Right atrium auricular region (tissue), 2 donors: Measurements from ENCODE around the gene WFIKKN2. TPM values are rescaled to one million over a fixed set of nuclear protein-coding genes. Genes with fewer than 3 reads are reported as not detected.

Source experiments
- DNase-seq: peaks from one replicate; pipeline ENCODE4 v3.0.0-alpha.2; 2019; ENCODE audit warnings: low spot score
- H3K27ac ChIP-seq, 2 donors: fragments of 200-600 bp; sonication (generic); 1 replicate in 1 of 2; 2 replicates in 1 of 2; pipeline ENCODE4 v1.5.1; 2016 to 2019
- H3K27me3 ChIP-seq, 2 donors: fragments of 200-600 bp; sonication (generic); one replicate each; pipeline versions ENCODE4 v1.5.1 to v1.6.0; 2017 to 2019
- H3K36me3 ChIP-seq: fragments of 200-600 bp; sonication (generic); one replicate; pipeline ENCODE4 v1.5.1; 2016
- H3K4me1 ChIP-seq, 2 donors: fragments of 200-600 bp; sonication (generic); one replicate each; pipeline versions ENCODE4 v1.5.1 to v1.6.0; 2017 to 2019
- H3K4me3 ChIP-seq, 2 donors: fragments of 200-600 bp; sonication (generic); 1 replicate in 1 of 2; 2 replicates in 1 of 2; pipeline ENCODE4 v1.5.1; 2017 to 2019; ENCODE audit warnings: mild to moderate bottlenecking in 1 of 2, moderate library complexity in 1 of 2
- H3K9me3 ChIP-seq, 2 donors: fragments of 200-600 bp; sonication (generic); one replicate each; pipeline ENCODE4 v1.5.1; 2019
- total RNA-seq, 2 donors: library from RNA; depleted of rRNA; stranded (reverse); fragments of >200 nt; gene quantifications; one replicate each; pipeline ENCODE4 v1.1.0, GENCODE V29; 2016
- TF ChIP-seq, protein P1 (sequence below), 2 donors: fragments of 200-600 bp; sonication (generic); IDR thresholded peaks; one replicate each; pipeline ENCODE4 v1.5.1; 2019; ENCODE audit warnings: antibody characterized with exemption in 2 of 2

The WFIKKN2 gene
- total RNA-seq, 2 donors from 2014 or later = 0.26 to 0.31 TPM

DNA sequence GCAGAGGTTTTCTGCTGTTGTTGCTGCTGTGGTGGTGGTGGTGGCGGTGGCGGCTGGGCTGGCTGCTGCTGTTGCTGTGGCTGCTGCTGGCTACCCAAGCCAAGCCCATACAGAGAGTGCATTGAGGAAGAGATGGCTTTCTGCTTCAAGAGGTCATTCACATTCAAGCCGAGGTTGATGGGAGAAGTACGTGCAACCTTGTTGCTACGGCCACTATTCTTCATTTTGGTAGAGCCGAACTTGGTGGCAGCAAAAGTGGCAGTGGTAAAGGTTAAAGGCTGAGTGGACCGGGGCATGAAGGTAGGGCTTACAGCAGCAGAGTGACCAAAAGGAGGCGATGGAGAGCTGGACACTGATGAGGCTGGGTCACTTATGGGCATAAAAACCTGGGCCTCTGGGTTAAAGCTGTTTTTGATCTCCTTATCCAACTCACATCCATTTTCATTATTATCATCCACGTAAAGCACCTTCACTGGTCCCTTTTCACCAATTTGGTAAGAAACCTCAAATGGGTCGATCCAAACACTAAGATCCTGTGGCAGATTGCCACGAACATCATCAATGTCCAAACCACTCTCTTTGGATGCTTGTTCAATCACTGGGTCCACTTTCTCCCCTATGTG, 27.9 kb downstream of the WFIKKN2 start:
- peak overlapping the region; percentile 100 for H3K27ac ChIP-seq
- H3K27me3 ChIP-seq = no peaks in the 10 kb centered on the region
- no peak for DNase-seq
- no peaks in the 10 kb centered on the region for H3K9me3 ChIP-seq
- peaks cover 0 to 36% of the 10 kb centered on the region in 2 donors for H3K4me1 ChIP-seq
- H3K36me3 ChIP-seq = peaks cover 27% of the 10 kb centered on the region
- peak overlapping the region; percentile 8 to 37 for H3K4me3 ChIP-seq
- TF ChIP-seq, protein P1, sequence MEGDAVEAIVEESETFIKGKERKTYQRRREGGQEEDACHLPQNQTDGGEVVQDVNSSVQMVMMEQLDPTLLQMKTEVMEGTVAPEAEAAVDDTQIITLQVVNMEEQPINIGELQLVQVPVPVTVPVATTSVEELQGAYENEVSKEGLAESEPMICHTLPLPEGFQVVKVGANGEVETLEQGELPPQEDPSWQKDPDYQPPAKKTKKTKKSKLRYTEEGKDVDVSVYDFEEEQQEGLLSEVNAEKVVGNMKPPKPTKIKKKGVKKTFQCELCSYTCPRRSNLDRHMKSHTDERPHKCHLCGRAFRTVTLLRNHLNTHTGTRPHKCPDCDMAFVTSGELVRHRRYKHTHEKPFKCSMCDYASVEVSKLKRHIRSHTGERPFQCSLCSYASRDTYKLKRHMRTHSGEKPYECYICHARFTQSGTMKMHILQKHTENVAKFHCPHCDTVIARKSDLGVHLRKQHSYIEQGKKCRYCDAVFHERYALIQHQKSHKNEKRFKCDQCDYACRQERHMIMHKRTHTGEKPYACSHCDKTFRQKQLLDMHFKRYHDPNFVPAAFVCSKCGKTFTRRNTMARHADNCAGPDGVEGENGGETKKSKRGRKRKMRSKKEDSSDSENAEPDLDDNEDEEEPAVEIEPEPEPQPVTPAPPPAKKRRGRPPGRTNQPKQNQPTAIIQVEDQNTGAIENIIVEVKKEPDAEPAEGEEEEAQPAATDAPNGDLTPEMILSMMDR (IDR thresholded peaks at IDR 0.05) = peak; percentile 43 to 75

DNA sequence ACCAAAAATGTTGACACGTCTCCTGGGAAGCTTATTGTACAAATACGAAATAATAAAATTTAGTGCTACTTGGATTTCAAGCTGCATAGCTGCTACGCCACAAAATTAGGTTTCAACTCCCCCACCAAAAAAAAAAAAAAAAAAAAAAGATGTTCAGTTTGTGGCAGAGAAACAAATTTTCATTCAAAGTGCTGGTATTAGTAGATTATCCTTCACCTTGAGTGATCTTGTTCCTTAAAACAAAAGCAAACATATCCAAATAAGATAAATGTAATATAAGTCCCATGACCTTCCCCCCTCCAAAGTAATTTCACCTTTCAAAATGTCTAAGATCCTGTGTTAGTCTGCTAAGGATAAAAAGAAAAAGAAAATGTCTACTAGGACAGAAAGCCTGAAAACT, 28.5 kb downstream of the WFIKKN2 start:
- H3K27me3 ChIP-seq = no peaks in the 10 kb centered on the region
- peak overlapping the region; percentile 100 for H3K27ac ChIP-seq
- no peak for DNase-seq
- TF ChIP-seq, protein P1 (IDR thresholded peaks at IDR 0.05) = no peak
- no peaks in the 10 kb centered on the region for H3K9me3 ChIP-seq
- peaks cover 27% of the 10 kb centered on the region for H3K36me3 ChIP-seq
- H3K4me1 ChIP-seq = peaks cover 0 to 42% of the 10 kb centered on the region in 2 donors
- H3K4me3 ChIP-seq = peak overlapping the region; percentile 8 to 89

DNA sequence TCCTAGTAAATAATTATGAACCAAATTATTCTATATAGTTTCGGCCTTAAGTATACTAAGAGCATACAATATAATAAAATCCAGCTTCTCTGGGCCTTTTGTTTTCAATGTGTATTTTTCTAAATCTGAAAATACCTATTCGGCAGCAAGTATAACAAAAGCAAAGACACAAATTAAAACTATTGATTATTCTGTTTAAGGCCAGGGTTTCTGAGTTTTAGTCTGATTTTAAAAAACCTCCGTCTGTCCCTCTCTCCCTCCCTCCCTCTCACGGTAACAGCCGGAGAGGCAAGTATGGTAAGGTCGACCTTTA, 29.3 kb downstream of the WFIKKN2 start:
- H3K9me3 ChIP-seq = no peaks in the 10 kb centered on the region
- H3K36me3 ChIP-seq = peaks cover 27% of the 10 kb centered on the region
- TF ChIP-seq, protein P1 (IDR thresholded peaks at IDR 0.05) = no peak
- DNase-seq = no peak
- H3K27ac ChIP-seq = peak overlapping the region; percentile 100
- no peaks in the 10 kb centered on the region for H3K27me3 ChIP-seq
- H3K4me3 ChIP-seq = peak overlapping the region; percentile 80 to 89
- peaks cover 0 to 45% of the 10 kb centered on the region in 2 donors for H3K4me1 ChIP-seq

DNA sequence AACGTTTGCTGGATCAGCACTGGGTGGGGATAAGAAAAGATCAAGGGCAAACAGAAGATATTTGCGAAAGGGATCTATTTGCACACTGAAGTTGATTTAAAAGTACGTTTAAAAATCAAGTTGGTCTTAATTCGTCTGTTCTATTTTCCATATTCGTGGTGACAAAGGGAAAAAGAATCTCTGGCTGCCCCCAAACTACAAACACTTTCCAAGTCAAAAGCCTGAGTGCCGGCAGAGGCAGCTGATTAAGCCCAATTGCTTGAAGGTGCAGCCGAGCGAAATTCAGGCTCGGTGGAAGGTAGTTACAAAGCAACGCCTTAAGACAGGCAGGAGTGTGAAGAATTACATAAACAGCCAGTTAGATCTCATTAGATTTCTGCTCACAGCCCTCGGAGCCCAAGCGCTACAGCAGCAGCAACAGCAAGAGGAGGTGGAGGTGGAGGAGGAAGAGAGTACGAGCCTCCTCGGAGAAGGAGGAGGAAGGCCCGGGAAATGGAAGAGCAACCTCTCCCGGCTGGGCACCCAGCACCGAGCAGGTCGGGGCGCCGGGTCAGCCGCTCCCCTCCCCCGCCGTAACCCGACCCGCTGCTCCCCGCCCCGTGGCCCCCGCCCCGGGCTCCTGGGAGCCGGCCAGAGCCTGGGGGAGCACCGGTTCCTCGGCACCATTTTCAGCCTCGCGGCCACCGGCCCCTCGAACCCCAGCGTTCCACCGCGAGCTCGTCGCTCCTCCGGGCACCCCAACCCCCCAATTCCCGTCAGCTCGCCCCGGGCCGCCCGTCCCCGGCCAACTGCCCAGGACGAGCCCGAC, 29.9 kb downstream of the WFIKKN2 start:
- H3K36me3 ChIP-seq = peaks cover 27% of the 10 kb centered on the region
- no peaks in the 10 kb centered on the region for H3K9me3 ChIP-seq
- H3K4me1 ChIP-seq = peaks cover 0 to 45% of the 10 kb centered on the region in 2 donors
- DNase-seq = no peak
- H3K4me3 ChIP-seq = peak overlapping the region; percentile 80 to 89
- H3K27ac ChIP-seq = peak overlapping the region; percentile 100
- H3K27me3 ChIP-seq = no peaks in the 10 kb centered on the region
- TF ChIP-seq, protein P1 (IDR thresholded peaks at IDR 0.05) = no peak

DNA sequence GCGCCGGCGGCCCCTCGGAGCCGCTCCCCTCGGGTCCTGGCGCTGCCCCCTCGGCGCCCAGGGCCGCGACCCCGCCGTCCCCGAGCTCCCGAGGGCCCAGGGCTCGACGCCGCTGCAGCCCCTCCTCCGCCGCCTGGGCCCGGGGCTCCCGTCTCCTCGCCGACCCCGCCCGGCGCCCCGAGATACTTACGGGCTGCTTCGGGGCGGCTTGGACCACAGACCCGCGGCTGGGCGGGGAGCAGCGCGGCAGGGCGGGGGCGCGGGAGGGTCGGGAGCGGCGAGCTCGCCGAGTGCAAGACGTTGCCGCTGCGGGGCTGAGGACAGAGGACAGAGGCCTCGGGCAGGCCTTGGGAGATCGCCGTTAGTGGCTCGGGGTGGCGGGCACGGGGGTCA, 30.5 kb downstream of the WFIKKN2 start:
- TF ChIP-seq, protein P1 (IDR thresholded peaks at IDR 0.05) = no peak
- H3K4me1 ChIP-seq = peaks cover 0 to 45% of the 10 kb centered on the region in 2 donors
- peak overlapping the region; percentile 100 for H3K27ac ChIP-seq
- no peak for DNase-seq
- H3K9me3 ChIP-seq = no peaks in the 10 kb centered on the region
- peak overlapping the region; percentile 80 to 89 for H3K4me3 ChIP-seq
- H3K36me3 ChIP-seq = peaks cover 27% of the 10 kb centered on the region
- H3K27me3 ChIP-seq = no peaks in the 10 kb centered on the region
